Chondrocyte (in vitro differentiated cells): ENCODE data around the gene MOCS1. TPM values are rescaled to one million over a fixed set of nuclear protein-coding genes. Genes with fewer than 3 reads are reported as not detected.

Experiments
- DNase-seq: peaks from one replicate; pipeline ENCODE4 v3.0.0; 2021; ENCODE audit warnings: mixed read lengths, low spot score
- H3K27ac Mint-ChIP-seq: one replicate; pipeline ENCODE4 v1.8.0; 2021; ENCODE audit warnings: mild to moderate bottlenecking, moderate library complexity, mixed read lengths; ENCODE audit not compliant: unreplicated experiment
- H3K27me3 Mint-ChIP-seq: 2 replicates; pipeline ENCODE4 v1.8.0; 2021; ENCODE audit warnings: low read depth, mixed read lengths
- H3K36me3 Mint-ChIP-seq: 2 replicates; pipeline ENCODE4 v1.8.0; 2021; ENCODE audit warnings: low read depth, mixed read lengths
- H3K4me1 Mint-ChIP-seq: 2 replicates; pipeline ENCODE4 v1.8.0; 2021; ENCODE audit warnings: low read depth, mild to moderate bottlenecking, mixed read lengths
- H3K4me3 Mint-ChIP-seq: one replicate; pipeline ENCODE4 v1.8.0; 2021; ENCODE audit warnings: mild to moderate bottlenecking, moderate library complexity, mixed read lengths; ENCODE audit not compliant: unreplicated experiment
- H3K9me3 Mint-ChIP-seq: 2 replicates; pipeline ENCODE4 v1.8.0; 2021; ENCODE audit warnings: low read depth, mixed read lengths
- CTCF ChIP-seq: fragments of 200-600 bp; sonication (generic); IDR thresholded peaks from 2 replicates; pipeline ENCODE4 v1.5.0; 2021; ENCODE audit warnings: antibody characterized with exemption, mild to moderate bottlenecking, moderate library complexity
- total RNA-seq: library from RNA; stranded (reverse); gene quantifications from 3 replicates; pipeline ENCODE4 v1.2.1, GENCODE V29; 2021

The MOCS1 gene
- total RNA-seq, 1 donor from 2014 or later, result 35.2 TPM

- no peak overlapping the region for H3K27ac Mint-ChIP-seq
- H3K27me3 Mint-ChIP-seq, result no peaks in the 10 kb centered on the region
- H3K36me3 Mint-ChIP-seq, result peaks cover 31% of the 10 kb centered on the region
- H3K4me3 Mint-ChIP-seq, result no peak overlapping the region
- no peaks in the 10 kb centered on the region for H3K9me3 Mint-ChIP-seq
- peaks cover 46% of the 10 kb centered on the region for H3K4me1 Mint-ChIP-seq
- no peak for TF ChIP-seq CTCF
- no peak for DNase-seq
These were observed 8.4 kb downstream of the MOCS1 start for GRCh38 chr6:39925931-39926290.

- Mint-ChIP-seq H3K9me3 (no peaks in the 10 kb centered on the region), H3K4me3 (no peak overlapping the region), H3K27ac (no peak overlapping the region), H3K4me1 (peaks cover 41% of the 10 kb centered on the region), H3K36me3 (peaks cover 35% of the 10 kb centered on the region), H3K27me3 (no peaks in the 10 kb centered on the region)
- no peak for TF ChIP-seq CTCF
- no peak for DNase-seq
These were observed 8.9 kb downstream of the MOCS1 start for GRCh38 chr6:39925191-39925930.

GRCh38 chr6:39924283-39924682 is 10.0 kb downstream of the MOCS1 start:
- Mint-ChIP-seq H3K27me3 (no peaks in the 10 kb centered on the region), H3K4me1 (peaks cover 31% of the 10 kb centered on the region), H3K9me3 (no peaks in the 10 kb centered on the region), H3K4me3 (no peak overlapping the region), H3K27ac (no peak overlapping the region), H3K36me3 (peaks cover 42% of the 10 kb centered on the region)
- no peak for TF ChIP-seq CTCF
- DNase-seq, result no peak

GRCh38 chr6:39923861-39924260 is 10.4 kb downstream of the MOCS1 start:
- Mint-ChIP-seq H3K27ac (no peak overlapping the region), H3K4me3 (no peak overlapping the region), H3K4me1 (peaks cover 27% of the 10 kb centered on the region), H3K27me3 (no peaks in the 10 kb centered on the region), H3K9me3 (no peaks in the 10 kb centered on the region), H3K36me3 (peaks cover 40% of the 10 kb centered on the region)
- no peak for TF ChIP-seq CTCF
- DNase-seq, result no peak

- no peak overlapping the region for H3K4me3 Mint-ChIP-seq
- no peak for DNase-seq
These were observed 10.9 kb downstream of the MOCS1 start for GRCh38 chr6:39923394-39923793.

More at GRCh38 chr6:39923394-39923793, 10.9 kb downstream of the MOCS1 start:
- no peak for TF ChIP-seq CTCF
- Mint-ChIP-seq H3K36me3 (peaks cover 44% of the 10 kb centered on the region), H3K27me3 (no peaks in the 10 kb centered on the region), H3K4me1 (peaks cover 22% of the 10 kb centered on the region), H3K9me3 (no peaks in the 10 kb centered on the region), H3K27ac (no peak overlapping the region)
